DOHH2 (cell line): ENCODE results near the gene VPS4A.

Experiments
- EZH2phosphoT487 ChIP-seq: fragments of 200-600 bp; sonication (generic); IDR thresholded peaks from 2 replicates; pipeline ENCODE4 v1.6.1; 2017; ENCODE audit warnings: borderline replicate concordance, mild to moderate bottlenecking, antibody characterized with exemption, low read length, moderate library complexity, mixed read lengths
- TF ChIP-seq, protein P1 (sequence below): fragments of 200-600 bp; sonication (generic); IDR thresholded peaks from one replicate; pipeline ENCODE4 v1.5.1; 2014; ENCODE audit warnings: antibody characterized with exemption, mild to moderate bottlenecking, low read depth, low read length; ENCODE audit not compliant: poor library complexity, severe bottlenecking

DNA sequence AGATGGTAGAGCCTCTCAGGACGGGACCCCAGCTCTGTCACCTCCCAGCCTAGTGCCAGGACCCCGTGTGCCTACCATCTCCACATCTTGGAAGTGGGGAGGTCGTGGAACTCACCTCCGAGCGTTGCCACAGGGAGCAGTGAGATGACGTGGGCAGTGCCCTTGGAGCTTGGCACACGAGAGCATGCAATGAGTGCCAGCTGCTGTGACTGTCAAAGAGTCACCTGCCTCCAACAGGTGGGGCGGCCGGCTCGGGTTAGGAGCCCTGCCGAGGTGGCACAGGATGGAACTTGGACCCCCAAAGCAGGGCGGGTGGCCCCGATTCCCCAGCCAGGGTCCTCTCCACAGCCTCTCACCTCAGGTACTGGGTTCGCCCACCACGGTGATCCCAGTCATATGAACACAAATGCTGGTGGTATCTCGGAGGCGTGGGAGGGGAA, 5.5 kb downstream of the VPS4A start:
- no peak for TF ChIP-seq EZH2phosphoT487
- TF ChIP-seq, protein P1, sequence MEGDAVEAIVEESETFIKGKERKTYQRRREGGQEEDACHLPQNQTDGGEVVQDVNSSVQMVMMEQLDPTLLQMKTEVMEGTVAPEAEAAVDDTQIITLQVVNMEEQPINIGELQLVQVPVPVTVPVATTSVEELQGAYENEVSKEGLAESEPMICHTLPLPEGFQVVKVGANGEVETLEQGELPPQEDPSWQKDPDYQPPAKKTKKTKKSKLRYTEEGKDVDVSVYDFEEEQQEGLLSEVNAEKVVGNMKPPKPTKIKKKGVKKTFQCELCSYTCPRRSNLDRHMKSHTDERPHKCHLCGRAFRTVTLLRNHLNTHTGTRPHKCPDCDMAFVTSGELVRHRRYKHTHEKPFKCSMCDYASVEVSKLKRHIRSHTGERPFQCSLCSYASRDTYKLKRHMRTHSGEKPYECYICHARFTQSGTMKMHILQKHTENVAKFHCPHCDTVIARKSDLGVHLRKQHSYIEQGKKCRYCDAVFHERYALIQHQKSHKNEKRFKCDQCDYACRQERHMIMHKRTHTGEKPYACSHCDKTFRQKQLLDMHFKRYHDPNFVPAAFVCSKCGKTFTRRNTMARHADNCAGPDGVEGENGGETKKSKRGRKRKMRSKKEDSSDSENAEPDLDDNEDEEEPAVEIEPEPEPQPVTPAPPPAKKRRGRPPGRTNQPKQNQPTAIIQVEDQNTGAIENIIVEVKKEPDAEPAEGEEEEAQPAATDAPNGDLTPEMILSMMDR: no peak
